Body of pancreas (tissue), 4 donors: Measurements from ENCODE around the gene PACRG. TPM values are rescaled to one million over a fixed set of nuclear protein-coding genes. Genes with fewer than 3 reads are reported as not detected.

Experiments used
- ATAC-seq: fragments of 150-250 bp; one replicate; pipeline ENCODE4 v1.9.1; 2016
- DNase-seq, 4 donors: peaks; one replicate each; pipeline ENCODE4 v3.0.0-alpha.2; 2019
- H3K27ac ChIP-seq, 4 donors: fragments of 200-600 bp; sonication (generic); 1 replicate in 3 of 4; 2 replicates in 1 of 4; pipeline versions ENCODE4 v1.5.1 to v1.6.1; 2016 to 2019; ENCODE audit warnings: mild to moderate bottlenecking in 1 of 4, mixed read lengths in 1 of 4, moderate library complexity in 1 of 4
- H3K27me3 ChIP-seq, 2 donors: fragments of 200-600 bp; sonication (generic); one replicate each; pipeline ENCODE4 v1.6.0; 2016; ENCODE audit warnings: mild to moderate bottlenecking in 1 of 2
- H3K36me3 ChIP-seq, 2 donors: fragments of 200-600 bp; sonication (generic); replicated peaks in 1 of 2; 2 replicates each; pipeline ENCODE4 v1.5.1; 2016; ENCODE audit warnings: low read depth in 2 of 2; ENCODE audit not compliant: insufficient read depth in 1 of 2
- H3K4me1 ChIP-seq: fragments of 200-600 bp; sonication (generic); one replicate; pipeline ENCODE4 v1.6.0; 2016
- H3K4me3 ChIP-seq, 2 donors: fragments of 200-600 bp; sonication (generic); 1 replicate in 1 of 2; 2 replicates in 1 of 2; pipeline ENCODE4 v1.5.1; 2016 to 2019
- H3K9me3 ChIP-seq, 3 donors: fragments of 200-600 bp; sonication (generic); 1 replicate in 2 of 3; 2 replicates in 1 of 3; pipeline ENCODE4 v1.5.1; 2016
- CTCF ChIP-seq, 7 experiments: fragments of 450-650 bp in 4 of 7; fragments of 200-600 bp in 3 of 7; sonication (generic) in 3 of 7; IDR thresholded peaks; one replicate each; pipeline ENCODE4 v1.5.1; 2016 to 2019; ENCODE audit warnings: antibody characterized with exemption in 7 of 7
- POLR2A ChIP-seq, 3 donors: fragments of 450-650 bp; IDR thresholded peaks; one replicate each; pipeline ENCODE4 v1.6.1; 2016; ENCODE audit warnings: antibody characterized with exemption in 3 of 3, mild to moderate bottlenecking in 2 of 3
- WGBS, 2 donors: methylation state at CpG; one replicate each; pipeline ENCODE4 v1.1.5; 2017; 5-methylcytosine and 5-hydroxymethylcytosine counted together
- intact Hi-C: fragments of 100-400 bp; cut with DNase I; formaldehyde crosslinking; loops from one replicate; pipeline ENCODE4 v1.15.1; 2023
- total RNA-seq, 2 donors: library from RNA; depleted of rRNA; stranded (reverse); fragments of >200 nt; gene quantifications; one replicate each; pipeline ENCODE4 v1.1.0, GENCODE V29; 2016

PACRG gene
- total RNA-seq, 2 donors from 2014 or later: 7.8 to 10.9 TPM

GRCh38 chr6:163302747-163303146 lies 575.0 kb downstream of the PACRG start:
- Histone ChIP-seq H3K27me3 (no peaks in the 10 kb centered on the region), H3K9me3 (no peaks in the 10 kb centered on the region), H3K4me3 (no peak overlapping the region), H3K36me3 (no peaks in the 10 kb centered on the region), H3K4me1 (no peaks in the 10 kb centered on the region), H3K27ac (no peak overlapping the region)
- intact Hi-C loops: no loop called here
- WGBS, 2 donors: 78 to 85% methylated on average over 9 of the region's 9 CpGs
- no peak for ATAC-seq
- TF ChIP-seq POLR2A (IDR thresholded peaks at IDR 0.05) (no peak), CTCF (IDR thresholded peaks at IDR 0.05) (no peak)
- no peak for DNase-seq

- Histone ChIP-seq H3K4me3 (no peak overlapping the region), H3K27me3 (no peaks in the 10 kb centered on the region), H3K9me3 (no peaks in the 10 kb centered on the region), H3K4me1 (no peaks in the 10 kb centered on the region), H3K36me3 (no peaks in the 10 kb centered on the region), H3K27ac (no peak overlapping the region)
- no peak for DNase-seq
- intact Hi-C loops: no loop called here
- no peak for TF ChIP-seq POLR2A (IDR thresholded peaks at IDR 0.05)
- TF ChIP-seq CTCF (IDR thresholded peaks at IDR 0.05): no peak
- no peak for ATAC-seq
- 55 to 60% methylated on average over 2 of the region's 2 CpGs for WGBS, 2 donors
These were observed 578.2 kb downstream of the PACRG start for GRCh38 chr6:163306000-163306399.

- no peak for TF ChIP-seq POLR2A (IDR thresholded peaks at IDR 0.05)
- TF ChIP-seq CTCF (IDR thresholded peaks at IDR 0.05): no peak
- H3K4me1 ChIP-seq: no peaks in the 10 kb centered on the region
- no peaks in the 10 kb centered on the region for H3K9me3 ChIP-seq
- no peaks in the 10 kb centered on the region for H3K36me3 ChIP-seq
- H3K4me3 ChIP-seq: no peak overlapping the region
- intact Hi-C loops: no loop called here
- 89 to 94% methylated on average over 21 to 22 of the region's 22 CpGs for WGBS, 2 donors
- ATAC-seq (no peak), DNase-seq (no peak)
- no peak overlapping the region for H3K27ac ChIP-seq
- no peaks in the 10 kb centered on the region for H3K27me3 ChIP-seq
These were observed 581.1 kb downstream of the PACRG start for GRCh38 chr6:163308629-163309440.

GRCh38 chr6:163309491-163310026 lies 581.8 kb downstream of the PACRG start:
- intact Hi-C loops: no loop called here
- DNase-seq (no peak), ATAC-seq (no peak)
- Histone ChIP-seq H3K9me3 (no peaks in the 10 kb centered on the region), H3K36me3 (no peaks in the 10 kb centered on the region), H3K27me3 (no peaks in the 10 kb centered on the region), H3K4me3 (no peak overlapping the region), H3K4me1 (no peaks in the 10 kb centered on the region), H3K27ac (no peak overlapping the region)
- TF ChIP-seq POLR2A (IDR thresholded peaks at IDR 0.05): no peak
- TF ChIP-seq CTCF (IDR thresholded peaks at IDR 0.05): no peak
- WGBS, 2 donors: 67 to 74% methylated on average over 13 of the region's 13 CpGs
